ENCODE results near the gene CCDC12.

DNA sequence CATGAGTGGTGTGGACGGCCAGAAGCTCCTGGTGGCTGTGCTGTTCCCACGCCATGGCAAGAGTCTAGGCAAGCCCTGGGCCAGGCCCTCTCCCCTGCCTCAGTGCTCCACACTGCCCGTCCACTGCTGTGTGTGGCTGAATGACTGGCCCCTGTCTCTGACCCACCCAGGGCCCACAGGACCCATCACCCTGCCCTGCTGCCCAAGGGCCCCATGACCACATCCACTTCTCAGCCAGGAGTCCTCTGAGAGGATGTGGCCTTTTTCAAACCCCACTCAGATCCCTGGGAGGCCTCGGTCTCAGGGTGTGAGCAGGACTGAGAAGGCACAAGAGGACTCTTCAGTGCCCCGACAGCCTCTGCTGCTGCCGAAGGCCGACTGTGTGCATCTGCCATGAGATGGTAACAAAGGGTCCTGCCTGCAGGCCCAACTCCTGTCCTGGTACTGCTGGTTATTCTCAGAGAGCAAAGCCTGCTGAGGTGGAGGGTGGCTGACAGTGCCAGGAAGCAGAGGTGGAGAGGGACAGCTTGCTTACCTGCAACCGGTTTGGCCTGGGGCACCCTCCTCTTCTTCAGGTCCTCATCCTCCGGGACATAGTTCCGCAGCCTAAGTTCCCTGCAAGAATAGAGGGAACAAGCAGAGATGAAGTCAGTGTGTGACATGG lies 51.5 kb downstream of the CCDC12 start:
- TF ChIP-seq TEAD4 (IDR thresholded peaks at IDR 0.05; ENCODE audit: low read length) = no peak
- TF ChIP-seq TEAD4 (CRISPR knock-in tag; IDR thresholded peaks at IDR 0.05; ENCODE audit: borderline replicate concordance) = no peak
- TF ChIP-seq, protein P1, sequence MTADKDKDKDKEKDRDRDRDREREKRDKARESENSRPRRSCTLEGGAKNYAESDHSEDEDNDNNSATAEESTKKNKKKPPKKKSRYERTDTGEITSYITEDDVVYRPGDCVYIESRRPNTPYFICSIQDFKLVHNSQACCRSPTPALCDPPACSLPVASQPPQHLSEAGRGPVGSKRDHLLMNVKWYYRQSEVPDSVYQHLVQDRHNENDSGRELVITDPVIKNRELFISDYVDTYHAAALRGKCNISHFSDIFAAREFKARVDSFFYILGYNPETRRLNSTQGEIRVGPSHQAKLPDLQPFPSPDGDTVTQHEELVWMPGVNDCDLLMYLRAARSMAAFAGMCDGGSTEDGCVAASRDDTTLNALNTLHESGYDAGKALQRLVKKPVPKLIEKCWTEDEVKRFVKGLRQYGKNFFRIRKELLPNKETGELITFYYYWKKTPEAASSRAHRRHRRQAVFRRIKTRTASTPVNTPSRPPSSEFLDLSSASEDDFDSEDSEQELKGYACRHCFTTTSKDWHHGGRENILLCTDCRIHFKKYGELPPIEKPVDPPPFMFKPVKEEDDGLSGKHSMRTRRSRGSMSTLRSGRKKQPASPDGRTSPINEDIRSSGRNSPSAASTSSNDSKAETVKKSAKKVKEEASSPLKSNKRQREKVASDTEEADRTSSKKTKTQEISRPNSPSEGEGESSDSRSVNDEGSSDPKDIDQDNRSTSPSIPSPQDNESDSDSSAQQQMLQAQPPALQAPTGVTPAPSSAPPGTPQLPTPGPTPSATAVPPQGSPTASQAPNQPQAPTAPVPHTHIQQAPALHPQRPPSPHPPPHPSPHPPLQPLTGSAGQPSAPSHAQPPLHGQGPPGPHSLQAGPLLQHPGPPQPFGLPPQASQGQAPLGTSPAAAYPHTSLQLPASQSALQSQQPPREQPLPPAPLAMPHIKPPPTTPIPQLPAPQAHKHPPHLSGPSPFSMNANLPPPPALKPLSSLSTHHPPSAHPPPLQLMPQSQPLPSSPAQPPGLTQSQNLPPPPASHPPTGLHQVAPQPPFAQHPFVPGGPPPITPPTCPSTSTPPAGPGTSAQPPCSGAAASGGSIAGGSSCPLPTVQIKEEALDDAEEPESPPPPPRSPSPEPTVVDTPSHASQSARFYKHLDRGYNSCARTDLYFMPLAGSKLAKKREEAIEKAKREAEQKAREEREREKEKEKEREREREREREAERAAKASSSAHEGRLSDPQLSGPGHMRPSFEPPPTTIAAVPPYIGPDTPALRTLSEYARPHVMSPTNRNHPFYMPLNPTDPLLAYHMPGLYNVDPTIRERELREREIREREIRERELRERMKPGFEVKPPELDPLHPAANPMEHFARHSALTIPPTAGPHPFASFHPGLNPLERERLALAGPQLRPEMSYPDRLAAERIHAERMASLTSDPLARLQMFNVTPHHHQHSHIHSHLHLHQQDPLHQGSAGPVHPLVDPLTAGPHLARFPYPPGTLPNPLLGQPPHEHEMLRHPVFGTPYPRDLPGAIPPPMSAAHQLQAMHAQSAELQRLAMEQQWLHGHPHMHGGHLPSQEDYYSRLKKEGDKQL (CRISPR knock-in tag; IDR thresholded peaks at IDR 0.05; ENCODE audit: borderline replicate concordance) = no peak
- no peak for TF ChIP-seq ZNF589 (CRISPR knock-in tag; IDR thresholded peaks at IDR 0.05; ENCODE audit: low read depth)
- TF ChIP-seq EGR1 (conservative IDR thresholded peaks at IDR 0.05) = no peak
- TF ChIP-seq ZFX (CRISPR knock-in tag; IDR thresholded peaks at IDR 0.05) = no peak
- TF ChIP-seq CBX3 (IDR thresholded peaks at IDR 0.05; ENCODE audit: borderline replicate concordance in 1 of 2, low read length in 2 of 2) = no peak
- TF ChIP-seq CBX1 (IDR thresholded peaks at IDR 0.05; ENCODE audit: low read depth) = no peak
- TF ChIP-seq BACH1 (tag; IDR thresholded peaks at IDR 0.05) = no peak
- TF ChIP-seq, protein P2, sequence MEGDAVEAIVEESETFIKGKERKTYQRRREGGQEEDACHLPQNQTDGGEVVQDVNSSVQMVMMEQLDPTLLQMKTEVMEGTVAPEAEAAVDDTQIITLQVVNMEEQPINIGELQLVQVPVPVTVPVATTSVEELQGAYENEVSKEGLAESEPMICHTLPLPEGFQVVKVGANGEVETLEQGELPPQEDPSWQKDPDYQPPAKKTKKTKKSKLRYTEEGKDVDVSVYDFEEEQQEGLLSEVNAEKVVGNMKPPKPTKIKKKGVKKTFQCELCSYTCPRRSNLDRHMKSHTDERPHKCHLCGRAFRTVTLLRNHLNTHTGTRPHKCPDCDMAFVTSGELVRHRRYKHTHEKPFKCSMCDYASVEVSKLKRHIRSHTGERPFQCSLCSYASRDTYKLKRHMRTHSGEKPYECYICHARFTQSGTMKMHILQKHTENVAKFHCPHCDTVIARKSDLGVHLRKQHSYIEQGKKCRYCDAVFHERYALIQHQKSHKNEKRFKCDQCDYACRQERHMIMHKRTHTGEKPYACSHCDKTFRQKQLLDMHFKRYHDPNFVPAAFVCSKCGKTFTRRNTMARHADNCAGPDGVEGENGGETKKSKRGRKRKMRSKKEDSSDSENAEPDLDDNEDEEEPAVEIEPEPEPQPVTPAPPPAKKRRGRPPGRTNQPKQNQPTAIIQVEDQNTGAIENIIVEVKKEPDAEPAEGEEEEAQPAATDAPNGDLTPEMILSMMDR (IDR thresholded peaks at IDR 0.05 in 2 of 3, conservative IDR thresholded peaks at IDR 0.05 in 1 of 3; ENCODE audit: insufficient read depth in 2 of 3, low read depth in 1 of 3, low read length in 3 of 3) = no peak
- TF ChIP-seq CREB1 (IDR thresholded peaks at IDR 0.05) = no peak
- no peak for TF ChIP-seq CREB1 (CRISPR knock-in tag; IDR thresholded peaks at IDR 0.05)
- TF ChIP-seq ARNT (IDR thresholded peaks at IDR 0.05) = no peak
- no peak for TF ChIP-seq KDM1A (IDR thresholded peaks at IDR 0.05)
- TF ChIP-seq EZH2 (IDR thresholded peaks at IDR 0.05; ENCODE audit: borderline replicate concordance, low read depth, low read length) = no peak
